Thymus (tissue), 11 donors: ENCODE results near the gene LY6G6C. TPM values are rescaled to one million over a fixed set of nuclear protein-coding genes. Genes with fewer than 3 reads are reported as not detected.

ENCODE experiments used
- DNase-seq, 9 donors: peaks; one replicate each; pipeline ENCODE4 v3.0.0-alpha.2; 2013; ENCODE audit warnings: low spot score in 9 of 9, low read depth in 6 of 9, missing footprints in 1 of 9
- H3K27ac ChIP-seq, 2 donors: one replicate each; pipeline ENCODE4 v1.5.1; 2013; ENCODE audit warnings: control low read depth in 1 of 2, low read depth in 1 of 2, low read length in 1 of 2, mild to moderate bottlenecking in 1 of 2, moderate library complexity in 1 of 2
- H3K27me3 ChIP-seq, 2 donors: one replicate each; pipeline ENCODE4 v1.5.1; 2013; ENCODE audit warnings: low read length in 1 of 2; ENCODE audit not compliant: control insufficient read depth in 2 of 2, insufficient read depth in 1 of 2
- H3K36me3 ChIP-seq, 2 donors: one replicate each; pipeline ENCODE4 v1.5.1; 2013; ENCODE audit warnings: low read length in 1 of 2, mild to moderate bottlenecking in 1 of 2, moderate library complexity in 1 of 2; ENCODE audit not compliant: control insufficient read depth in 2 of 2, insufficient read depth in 2 of 2
- H3K4me1 ChIP-seq, 2 donors: one replicate each; pipeline ENCODE4 v1.5.1; 2013; ENCODE audit warnings: low read length in 2 of 2; ENCODE audit not compliant: control insufficient read depth in 2 of 2, insufficient read depth in 2 of 2
- H3K4me3 ChIP-seq, 2 donors: one replicate each; pipeline ENCODE4 v1.5.1; 2013; ENCODE audit warnings: low read length in 2 of 2, control low read depth in 1 of 2, mild to moderate bottlenecking in 1 of 2
- H3K9me3 ChIP-seq, 2 donors: one replicate each; pipeline ENCODE4 v1.5.1; 2013; ENCODE audit warnings: low read length in 1 of 2, mild to moderate bottlenecking in 1 of 2; ENCODE audit not compliant: control insufficient read depth in 2 of 2, insufficient read depth in 1 of 2
- WGBS: extraction: QIAGEN DNeasy Blood & Tissue Kit; methylation state at CpG from one replicate; pipeline ENCODE4 v1.1.7; 2013; 5-methylcytosine and 5-hydroxymethylcytosine counted together
- polyA plus RNA-seq: library from polyadenylated mRNA; stranded (reverse); fragments of 200-250 nt; gene quantifications from one replicate; pipeline ENCODE4 v1.2.3, GENCODE V29; 2013
- total RNA-seq: library from RNA; stranded (reverse); fragments of 120-200 nt; gene quantifications from one replicate; pipeline ENCODE4 v1.2.4, GENCODE V29; 2013
- donor health status: healthy.

Gene LY6G6C
- total and polyA plus RNA-seq, 2 donors = 7.0 TPM; not detected in 1

- peak within 1 kb of the TSS; percentile 88 to 94 for H3K4me3 ChIP-seq
Measured at GRCh38 chr6:31702819-31703716, 18.5 kb downstream of the LY6G6C start, which contains the start of gene ABHD16A. TSS of gene ABHD16A (minus strand) at chr6:31703324. CDS start at chr6:31703281, 43 bp downstream.

GRCh38 chr6:31702405-31702818 lies 19.1 kb downstream of the LY6G6C start:
- peak overlapping the region; percentile 98 to 100 for H3K27ac ChIP-seq
- peaks cover 15 to 19% of the 10 kb centered on the region in 2 donors for H3K4me1 ChIP-seq
- H3K36me3 ChIP-seq = peaks cover 20 to 29% of the 10 kb centered on the region in 2 donors
- peaks cover 0 to 5% of the 10 kb centered on the region in 2 donors for H3K9me3 ChIP-seq
- 2% methylated on average over 10 of the region's 10 CpGs for WGBS
- H3K27me3 ChIP-seq = no peaks in the 10 kb centered on the region
- DNase-seq = no peak
- peak overlapping the region; percentile 88 to 94 for H3K4me3 ChIP-seq

More at GRCh38 chr6:31702819-31703716, 18.5 kb downstream of the LY6G6C start, which contains the start of gene ABHD16A:
- Histone ChIP-seq H3K27me3 (no peaks in the 10 kb centered on the region), H3K36me3 (peaks cover 20 to 29% of the 10 kb centered on the region in 2 donors), H3K9me3 (peaks cover 0 to 5% of the 10 kb centered on the region in 2 donors), H3K4me1 (peaks cover 15 to 18% of the 10 kb centered on the region in 2 donors), H3K27ac (peak within 1 kb of the TSS; percentile 98 to 100)
- DNase-seq = peak; percentile 96 to 99 (median 97)
- WGBS = 1% methylated on average over 54 of the region's 54 CpGs

DNA sequence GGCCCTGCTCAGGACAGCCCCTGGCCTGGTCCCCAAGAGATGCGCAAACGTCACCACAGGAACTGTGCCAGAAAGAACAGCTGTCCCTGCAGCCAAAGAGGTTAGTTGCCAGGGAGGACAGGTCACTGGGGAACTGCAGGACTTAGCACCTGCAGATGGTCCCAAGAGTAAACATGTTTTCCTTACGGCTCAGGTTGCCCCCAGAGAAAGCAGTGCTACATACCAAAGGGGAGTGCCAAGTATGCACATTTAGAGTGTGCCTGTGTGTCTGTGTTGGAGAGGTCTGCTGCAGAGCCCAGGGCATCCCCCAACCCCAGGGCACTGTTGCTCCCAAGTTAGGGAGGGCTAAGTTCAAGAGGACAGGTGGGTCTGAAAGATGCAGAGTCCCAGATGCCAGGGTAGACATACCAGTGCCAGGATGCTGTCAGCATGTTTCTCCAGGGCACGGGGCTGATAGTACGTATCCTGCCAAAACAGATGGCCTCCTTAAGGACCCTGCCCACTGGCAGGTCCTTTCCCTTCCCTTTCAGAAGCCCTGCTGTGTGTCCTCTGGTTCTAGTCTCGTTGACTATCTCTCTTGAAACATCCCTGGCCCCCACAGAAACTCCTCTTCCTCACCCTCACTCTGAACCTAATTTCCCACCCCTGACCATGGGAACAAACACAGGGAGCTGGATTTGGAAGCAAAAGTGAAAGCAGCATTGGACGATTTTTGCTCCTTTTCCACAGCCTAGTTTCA lies 19.7 kb downstream of the LY6G6C start:
- H3K27me3 ChIP-seq = no peaks in the 10 kb centered on the region
- 56% methylated on average over 7 of the region's 7 CpGs for WGBS
- peaks cover 21 to 33% of the 10 kb centered on the region in 2 donors for H3K36me3 ChIP-seq
- peak overlapping the region; percentile 8 to 98 for H3K27ac ChIP-seq
- peak overlapping the region; percentile 88 to 94 for H3K4me3 ChIP-seq
- H3K4me1 ChIP-seq = peaks cover 15 to 21% of the 10 kb centered on the region in 2 donors
- DNase-seq = no peak
- H3K9me3 ChIP-seq = peaks cover 0 to 5% of the 10 kb centered on the region in 2 donors

- no peaks in the 10 kb centered on the region for H3K27me3 ChIP-seq
- H3K4me3 ChIP-seq = no peak overlapping the region
- H3K9me3 ChIP-seq = peaks cover 0 to 5% of the 10 kb centered on the region in 2 donors
- H3K4me1 ChIP-seq = peaks cover 15 to 21% of the 10 kb centered on the region in 2 donors
- WGBS = 98% methylated on average over 5 of the region's 5 CpGs
- peaks cover 25 to 40% of the 10 kb centered on the region in 2 donors for H3K36me3 ChIP-seq
- no peak overlapping the region for H3K27ac ChIP-seq
- no peak for DNase-seq
Measured at GRCh38 chr6:31700740-31701401, 20.7 kb downstream of the LY6G6C start.

- Histone ChIP-seq H3K9me3 (no peaks in the 10 kb centered on the region), H3K27ac (no peak overlapping the region), H3K27me3 (no peaks in the 10 kb centered on the region), H3K4me3 (no peak overlapping the region), H3K4me1 (peaks cover 10 to 13% of the 10 kb centered on the region in 2 donors), H3K36me3 (peaks cover 50 to 66% of the 10 kb centered on the region in 2 donors)
- WGBS = 77% methylated on average over 3 of the region's 3 CpGs
- DNase-seq = peak in 1 of 9 donors; percentile 28
Measured at GRCh38 chr6:31697555-31697954, 24.0 kb downstream of the LY6G6C start.

DNA sequence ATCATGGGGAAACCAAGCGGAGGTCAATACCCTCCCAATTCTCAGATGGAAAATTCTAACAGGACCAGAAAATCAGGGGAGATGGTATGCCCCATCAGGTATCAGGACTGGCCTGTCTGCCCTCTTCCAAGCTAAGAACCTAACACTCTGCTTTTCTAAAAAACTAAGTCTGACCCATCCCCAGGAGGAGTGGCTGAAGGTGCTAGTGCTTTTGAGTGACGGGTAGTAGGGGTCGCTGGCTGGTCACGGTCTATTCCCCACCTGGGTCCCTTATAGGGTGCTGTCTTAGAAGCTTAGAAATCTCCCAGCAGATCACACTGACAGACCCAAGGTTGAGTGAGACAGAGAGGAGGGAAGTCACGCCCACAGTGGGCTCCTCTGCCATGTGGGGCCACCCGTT lies 28.0 kb downstream of the LY6G6C start:
- H3K36me3 ChIP-seq = peaks cover 70 to 77% of the 10 kb centered on the region in 2 donors
- no peaks in the 10 kb centered on the region for H3K9me3 ChIP-seq
- 98% methylated on average over 6 of the region's 6 CpGs for WGBS
- DNase-seq = no peak
- no peak overlapping the region for H3K4me3 ChIP-seq
- H3K27ac ChIP-seq = no peak overlapping the region
- peaks cover 0 to 3% of the 10 kb centered on the region in 2 donors for H3K4me1 ChIP-seq
- no peaks in the 10 kb centered on the region for H3K27me3 ChIP-seq

DNA sequence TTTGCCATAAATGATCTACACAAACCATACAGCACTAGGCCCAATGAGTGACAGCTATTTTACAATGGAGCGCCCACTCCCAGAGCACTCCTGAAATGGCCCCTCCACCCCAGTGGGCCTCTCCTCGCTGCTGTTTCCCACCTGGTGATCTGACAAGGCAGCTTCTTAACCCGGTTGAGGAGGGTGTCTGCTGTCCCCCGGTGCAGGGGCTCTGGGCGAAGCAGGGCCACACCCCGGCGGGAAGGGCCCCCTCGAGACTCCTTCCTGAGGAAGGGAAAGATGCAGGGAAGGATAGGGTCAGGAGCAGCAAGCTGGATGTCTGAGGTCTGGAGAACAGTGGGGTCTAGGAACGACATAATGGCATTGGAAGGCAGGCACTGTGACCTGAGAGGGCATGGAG lies 28.7 kb downstream of the LY6G6C start:
- WGBS = 97% methylated on average over 9 of the region's 9 CpGs
- Histone ChIP-seq H3K9me3 (no peaks in the 10 kb centered on the region), H3K36me3 (peaks cover 75 to 81% of the 10 kb centered on the region in 2 donors), H3K27me3 (no peaks in the 10 kb centered on the region), H3K4me1 (peaks cover 0 to 3% of the 10 kb centered on the region in 2 donors), H3K4me3 (no peak overlapping the region), H3K27ac (no peak overlapping the region)
- no peak for DNase-seq

- Histone ChIP-seq H3K4me1 (peaks cover 0 to 2% of the 10 kb centered on the region in 2 donors), H3K27ac (no peak overlapping the region), H3K9me3 (no peaks in the 10 kb centered on the region), H3K27me3 (no peaks in the 10 kb centered on the region), H3K4me3 (no peak overlapping the region), H3K36me3 (peaks cover 80 to 86% of the 10 kb centered on the region in 2 donors)
- 97% methylated on average over 4 of the region's 4 CpGs for WGBS
- no peak for DNase-seq
Measured at GRCh38 chr6:31692353-31692752, 29.2 kb downstream of the LY6G6C start.
